GM23338 (cell line): Measurements from ENCODE around the gene HAPLN2.

Experiments used
- EZH2phosphoT487 ChIP-seq: fragments of 200-600 bp; sonication (generic); IDR thresholded peaks from one replicate; pipeline ENCODE4 v1.8.1; 2018; ENCODE audit warnings: antibody characterized with exemption; ENCODE audit not compliant: unreplicated experiment
- JUNB ChIP-seq: IDR thresholded peaks from one replicate; pipeline ENCODE4 v1.6.1; 2016; ENCODE audit warnings: antibody characterized with exemption; ENCODE audit not compliant: unreplicated experiment
- POLR2AphosphoS5 ChIP-seq: IDR thresholded peaks from 2 replicates; pipeline ENCODE4 v1.6.1; 2016; ENCODE audit warnings: antibody characterized with exemption, low read depth
- TF ChIP-seq, protein P1 (sequence below), 2 experiments: fragments of 200-600 bp in 1 of 2; sonication (generic) in 1 of 2; conservative IDR thresholded peaks; 2 replicates each; pipeline versions ENCODE4 v1.5.1 to v1.6.1; 2016 to 2017; ENCODE audit warnings: antibody characterized with exemption in 2 of 2, low read depth in 2 of 2, mild to moderate bottlenecking in 2 of 2, moderate library complexity in 1 of 2
- TF ChIP-seq, protein P2 (sequence below): IDR thresholded peaks from one replicate; pipeline ENCODE4 v1.6.1; 2018; ENCODE audit warnings: antibody characterized with exemption; ENCODE audit not compliant: unreplicated experiment
- TF ChIP-seq, protein P3 (sequence below): IDR thresholded peaks from 2 replicates; pipeline ENCODE4 v1.6.1; 2016; ENCODE audit warnings: antibody characterized with exemption

DNA sequence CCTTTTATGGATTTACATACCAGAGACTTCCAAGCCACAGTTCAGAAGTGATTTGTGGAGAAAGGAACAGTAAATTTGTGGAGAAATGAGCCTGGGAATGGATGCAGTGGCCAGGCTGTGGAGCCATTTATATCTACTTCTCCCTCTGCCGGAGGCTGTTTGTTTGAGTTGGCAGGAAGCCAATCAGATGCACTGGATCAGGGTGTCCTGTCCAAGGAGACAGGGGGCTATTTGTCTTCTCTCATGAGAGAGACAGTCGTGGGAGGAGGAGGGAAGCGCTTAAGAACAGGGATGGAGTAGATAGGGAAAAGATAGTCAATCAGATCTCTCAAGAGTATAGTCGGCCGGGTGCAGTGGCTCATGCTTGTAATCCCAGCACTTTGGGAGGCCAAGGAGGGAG, 2.8 kb upstream of the HAPLN2 start:
- TF ChIP-seq, protein P1, sequence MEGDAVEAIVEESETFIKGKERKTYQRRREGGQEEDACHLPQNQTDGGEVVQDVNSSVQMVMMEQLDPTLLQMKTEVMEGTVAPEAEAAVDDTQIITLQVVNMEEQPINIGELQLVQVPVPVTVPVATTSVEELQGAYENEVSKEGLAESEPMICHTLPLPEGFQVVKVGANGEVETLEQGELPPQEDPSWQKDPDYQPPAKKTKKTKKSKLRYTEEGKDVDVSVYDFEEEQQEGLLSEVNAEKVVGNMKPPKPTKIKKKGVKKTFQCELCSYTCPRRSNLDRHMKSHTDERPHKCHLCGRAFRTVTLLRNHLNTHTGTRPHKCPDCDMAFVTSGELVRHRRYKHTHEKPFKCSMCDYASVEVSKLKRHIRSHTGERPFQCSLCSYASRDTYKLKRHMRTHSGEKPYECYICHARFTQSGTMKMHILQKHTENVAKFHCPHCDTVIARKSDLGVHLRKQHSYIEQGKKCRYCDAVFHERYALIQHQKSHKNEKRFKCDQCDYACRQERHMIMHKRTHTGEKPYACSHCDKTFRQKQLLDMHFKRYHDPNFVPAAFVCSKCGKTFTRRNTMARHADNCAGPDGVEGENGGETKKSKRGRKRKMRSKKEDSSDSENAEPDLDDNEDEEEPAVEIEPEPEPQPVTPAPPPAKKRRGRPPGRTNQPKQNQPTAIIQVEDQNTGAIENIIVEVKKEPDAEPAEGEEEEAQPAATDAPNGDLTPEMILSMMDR (conservative IDR thresholded peaks at IDR 0.05; ENCODE audit: low read depth in 2 of 2): no peak
- TF ChIP-seq JUNB (no peak), EZH2phosphoT487 (no peak), POLR2AphosphoS5 (no peak)
- TF ChIP-seq, protein P2, sequence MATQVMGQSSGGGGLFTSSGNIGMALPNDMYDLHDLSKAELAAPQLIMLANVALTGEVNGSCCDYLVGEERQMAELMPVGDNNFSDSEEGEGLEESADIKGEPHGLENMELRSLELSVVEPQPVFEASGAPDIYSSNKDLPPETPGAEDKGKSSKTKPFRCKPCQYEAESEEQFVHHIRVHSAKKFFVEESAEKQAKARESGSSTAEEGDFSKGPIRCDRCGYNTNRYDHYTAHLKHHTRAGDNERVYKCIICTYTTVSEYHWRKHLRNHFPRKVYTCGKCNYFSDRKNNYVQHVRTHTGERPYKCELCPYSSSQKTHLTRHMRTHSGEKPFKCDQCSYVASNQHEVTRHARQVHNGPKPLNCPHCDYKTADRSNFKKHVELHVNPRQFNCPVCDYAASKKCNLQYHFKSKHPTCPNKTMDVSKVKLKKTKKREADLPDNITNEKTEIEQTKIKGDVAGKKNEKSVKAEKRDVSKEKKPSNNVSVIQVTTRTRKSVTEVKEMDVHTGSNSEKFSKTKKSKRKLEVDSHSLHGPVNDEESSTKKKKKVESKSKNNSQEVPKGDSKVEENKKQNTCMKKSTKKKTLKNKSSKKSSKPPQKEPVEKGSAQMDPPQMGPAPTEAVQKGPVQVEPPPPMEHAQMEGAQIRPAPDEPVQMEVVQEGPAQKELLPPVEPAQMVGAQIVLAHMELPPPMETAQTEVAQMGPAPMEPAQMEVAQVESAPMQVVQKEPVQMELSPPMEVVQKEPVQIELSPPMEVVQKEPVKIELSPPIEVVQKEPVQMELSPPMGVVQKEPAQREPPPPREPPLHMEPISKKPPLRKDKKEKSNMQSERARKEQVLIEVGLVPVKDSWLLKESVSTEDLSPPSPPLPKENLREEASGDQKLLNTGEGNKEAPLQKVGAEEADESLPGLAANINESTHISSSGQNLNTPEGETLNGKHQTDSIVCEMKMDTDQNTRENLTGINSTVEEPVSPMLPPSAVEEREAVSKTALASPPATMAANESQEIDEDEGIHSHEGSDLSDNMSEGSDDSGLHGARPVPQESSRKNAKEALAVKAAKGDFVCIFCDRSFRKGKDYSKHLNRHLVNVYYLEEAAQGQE: no peak
- TF ChIP-seq, protein P3, sequence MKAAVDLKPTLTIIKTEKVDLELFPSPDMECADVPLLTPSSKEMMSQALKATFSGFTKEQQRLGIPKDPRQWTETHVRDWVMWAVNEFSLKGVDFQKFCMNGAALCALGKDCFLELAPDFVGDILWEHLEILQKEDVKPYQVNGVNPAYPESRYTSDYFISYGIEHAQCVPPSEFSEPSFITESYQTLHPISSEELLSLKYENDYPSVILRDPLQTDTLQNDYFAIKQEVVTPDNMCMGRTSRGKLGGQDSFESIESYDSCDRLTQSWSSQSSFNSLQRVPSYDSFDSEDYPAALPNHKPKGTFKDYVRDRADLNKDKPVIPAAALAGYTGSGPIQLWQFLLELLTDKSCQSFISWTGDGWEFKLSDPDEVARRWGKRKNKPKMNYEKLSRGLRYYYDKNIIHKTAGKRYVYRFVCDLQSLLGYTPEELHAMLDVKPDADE: no peak
